GM23338 (cell line): ENCODE data around the gene RSBN1L. TPM values are rescaled to one million over a fixed set of nuclear protein-coding genes. Genes with fewer than 3 reads are reported as not detected.
A peak's percentile ranks its signal among the peaks of the same experiment; 100 is the strongest.

Experiments
- ATAC-seq: fragments of 200-7000 bp; cut with Tn5 transposase; 3 replicates; pipeline ENCODE4 v1.9.1; 2020
- DNase-seq: peaks from one replicate; pipeline ENCODE4 v3.0.0-alpha.2; 2015; ENCODE audit warnings: low spot score
- H2AFZ ChIP-seq: fragments of 200-600 bp; sonication (generic); 2 replicates; pipeline ENCODE4 v1.8.0; 2016; ENCODE audit warnings: antibody characterized with exemption, mild to moderate bottlenecking, moderate library complexity
- H3F3A ChIP-seq: fragments of 200-600 bp; sonication (generic); replicated peaks from 2 replicates; pipeline ENCODE4 v1.8.0; 2017; ENCODE audit warnings: antibody characterized with exemption, mixed run types, low read depth
- H3K27ac ChIP-seq: fragments of 200-600 bp; sonication (generic); 2 replicates; pipeline ENCODE4 v1.6.1; 2016; ENCODE audit warnings: low read depth
- H3K27me3 ChIP-seq: fragments of 200-600 bp; sonication (generic); 2 replicates; pipeline ENCODE4 v1.8.0; 2016; ENCODE audit warnings: mild to moderate bottlenecking, mixed run types, moderate library complexity; ENCODE audit not compliant: insufficient read depth
- H3K36me3 ChIP-seq: fragments of 200-600 bp; sonication (generic); 2 replicates; pipeline ENCODE4 v1.8.0; 2016; ENCODE audit warnings: mild to moderate bottlenecking; ENCODE audit not compliant: insufficient read depth
- H3K4me1 ChIP-seq: fragments of 200-600 bp; sonication (generic); 2 replicates; pipeline ENCODE4 v1.8.0; 2016; ENCODE audit warnings: mild to moderate bottlenecking, moderate library complexity; ENCODE audit not compliant: insufficient read depth
- H3K4me2 ChIP-seq: fragments of 200-600 bp; sonication (generic); 2 replicates; pipeline ENCODE4 v1.7.1; 2017; ENCODE audit warnings: mixed run types
- H3K4me3 ChIP-seq: fragments of 200-600 bp; sonication (generic); 2 replicates; pipeline ENCODE4 v1.6.1; 2016; ENCODE audit warnings: mixed run types
- H3K79me2 ChIP-seq: fragments of 200-600 bp; sonication (generic); replicated peaks from 2 replicates; pipeline ENCODE4 v1.8.0; 2017; ENCODE audit warnings: mild to moderate bottlenecking; ENCODE audit not compliant: insufficient read depth
- H3K9me2 ChIP-seq: fragments of 200-600 bp; sonication (generic); 2 replicates; pipeline ENCODE4 v1.8.0; 2017; ENCODE audit not compliant: insufficient read depth
- H4K20me1 ChIP-seq: fragments of 200-600 bp; sonication (generic); replicated peaks from 2 replicates; pipeline ENCODE4 v1.8.0; 2017; ENCODE audit warnings: mild to moderate bottlenecking; ENCODE audit not compliant: insufficient read depth
- H3K27ac Mint-ChIP-seq: 2 replicates; pipeline ENCODE4 v1.8.0; 2020; ENCODE audit warnings: inconsistent platforms, mild to moderate bottlenecking, moderate library complexity, mixed read lengths
- H3K27me3 Mint-ChIP-seq: 3 replicates; pipeline ENCODE4 v1.8.0; 2022; ENCODE audit warnings: low read depth, mild to moderate bottlenecking, moderate library complexity, mixed read lengths, inconsistent platforms; ENCODE audit not compliant: insufficient read depth, poor library complexity
- H3K36me3 Mint-ChIP-seq: 3 replicates; pipeline ENCODE4 v1.8.0; 2021; ENCODE audit warnings: low read depth, mild to moderate bottlenecking, inconsistent platforms, moderate library complexity, mixed read lengths
- H3K4me1 Mint-ChIP-seq: 3 replicates; pipeline ENCODE4 v1.8.0; 2020; ENCODE audit warnings: mild to moderate bottlenecking, inconsistent platforms, mixed read lengths
- H3K4me3 Mint-ChIP-seq: 3 replicates; pipeline ENCODE4 v1.8.0; 2021; ENCODE audit warnings: moderate library complexity, mild to moderate bottlenecking, inconsistent platforms, mixed read lengths
- H3K9me3 Mint-ChIP-seq: 3 replicates; pipeline ENCODE4 v1.8.0; 2020; ENCODE audit warnings: moderate library complexity, mild to moderate bottlenecking, inconsistent platforms, mixed read lengths
- CREB1 ChIP-seq: fragments of 250-450 bp; sonication (Bioruptor Pico); IDR thresholded peaks from 2 replicates; pipeline ENCODE4 v1.5.0; 2020; ENCODE audit warnings: low read depth, mild to moderate bottlenecking, moderate library complexity
- JUNB ChIP-seq: IDR thresholded peaks from one replicate; pipeline ENCODE4 v1.6.1; 2016; ENCODE audit warnings: antibody characterized with exemption; ENCODE audit not compliant: unreplicated experiment
- NANOG ChIP-seq: IDR thresholded peaks from 2 replicates; pipeline ENCODE4 v1.6.1; 2016; ENCODE audit warnings: antibody characterized with exemption, borderline replicate concordance
- POLR2AphosphoS5 ChIP-seq: IDR thresholded peaks from 2 replicates; pipeline ENCODE4 v1.6.1; 2016; ENCODE audit warnings: antibody characterized with exemption, low read depth
- REST ChIP-seq: IDR thresholded peaks from one replicate; pipeline ENCODE4 v1.6.1; 2018; ENCODE audit warnings: antibody characterized with exemption; ENCODE audit not compliant: unreplicated experiment
- STAT1 ChIP-seq: IDR thresholded peaks from one replicate; pipeline ENCODE4 v1.6.1; 2016; ENCODE audit warnings: antibody characterized with exemption; ENCODE audit not compliant: unreplicated experiment
- ZNF114 ChIP-seq: fragments of 250-450 bp; sonication (Bioruptor Pico); IDR thresholded peaks from 2 replicates; pipeline ENCODE4 v1.5.0; 2020; ENCODE audit warnings: mild to moderate bottlenecking, moderate library complexity
- ZNF331 ChIP-seq: fragments of 250-450 bp; sonication (Bioruptor Pico); IDR thresholded peaks from 2 replicates; pipeline ENCODE4 v1.5.0; 2020; ENCODE audit warnings: low read depth, mild to moderate bottlenecking, moderate library complexity
- polyA plus RNA-seq: library from polyadenylated mRNA; unstranded; fragments of >200 nt; fragmentation: Nextera tagmentation; extraction: Ambion mirVana; gene quantifications from 2 replicates; pipeline ENCODE4 v1.2.1, GENCODE V29; 2016
- total RNA-seq: library from RNA; depleted of rRNA; stranded (reverse); fragments of >200 nt; shearing (Covaris generic); gene quantifications from 2 replicates; pipeline ENCODE4 v1.2.3, GENCODE V29; 2014
- TF ChIP-seq, protein P1 (sequence below), 2 experiments: fragments of 200-600 bp in 1 of 2; sonication (generic) in 1 of 2; conservative IDR thresholded peaks; 2 replicates each; pipeline versions ENCODE4 v1.5.1 to v1.6.1; 2016 to 2017; ENCODE audit warnings: antibody characterized with exemption in 2 of 2, low read depth in 2 of 2, mild to moderate bottlenecking in 2 of 2, moderate library complexity in 1 of 2
- TF ChIP-seq, protein P2 (sequence below): IDR thresholded peaks from 2 replicates; pipeline ENCODE4 v1.6.1; 2016; ENCODE audit warnings: antibody characterized with exemption

The RSBN1L gene
- total and polyA plus RNA-seq, 2 experiments from 2014 or later: 9.7 to 19.7 TPM

DNA sequence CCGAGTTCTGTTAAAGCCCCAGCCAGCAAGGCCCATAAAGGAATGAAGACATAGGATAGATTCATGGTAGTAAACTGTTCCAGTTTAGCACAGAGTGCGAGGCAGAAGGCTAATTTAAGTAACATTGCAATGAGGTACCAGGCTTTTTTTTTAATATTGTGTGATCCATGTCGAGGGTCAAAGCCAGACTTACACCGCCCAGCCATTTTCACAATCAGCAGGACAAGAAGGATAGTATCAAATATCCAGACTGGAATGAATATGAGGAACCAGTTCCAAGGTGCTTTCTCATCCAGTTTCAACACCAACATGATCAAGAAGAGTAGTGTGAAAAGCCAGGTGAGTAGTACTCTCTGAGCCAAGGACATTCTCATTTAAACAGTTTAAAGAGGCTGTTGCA lies 97.7 kb downstream of the RSBN1L start:
- H3K9me3 Mint-ChIP-seq: no peaks in the 10 kb centered on the region
- H3K79me2 ChIP-seq: peaks cover 42% of the 10 kb centered on the region
- H3F3A ChIP-seq: no peaks in the 10 kb centered on the region

GRCh38 chr7:77796109-77796508 lies 99.8 kb downstream of the RSBN1L start:
- H3K9me3 Mint-ChIP-seq: no peaks in the 10 kb centered on the region
- Histone ChIP-seq H3K4me3 (no peak overlapping the region), H3K79me2 (peaks cover 52% of the 10 kb centered on the region), H3K36me3 (no peaks in the 10 kb centered on the region), H4K20me1 (peaks cover 11% of the 10 kb centered on the region; the same call in 1 of the 2 replicates), H3F3A (no peaks in the 10 kb centered on the region), H3K27ac (no peak overlapping the region), H3K4me1 (peaks cover 34% of the 10 kb centered on the region), H3K27me3 (no peaks in the 10 kb centered on the region), H2AFZ (no peak overlapping the region), H3K4me2 (no peak overlapping the region), H3K9me2 (no peaks in the 10 kb centered on the region)
- H3K27ac Mint-ChIP-seq: no peak overlapping the region
- peak overlapping the region; percentile 47; the same call in 2 of the 3 replicates for H3K4me3 Mint-ChIP-seq
- H3K36me3 Mint-ChIP-seq: peaks cover 5% of the 10 kb centered on the region; the same call in 2 of the 3 replicates
- ATAC-seq (no peak), DNase-seq (no peak)
- peaks cover 18% of the 10 kb centered on the region for H3K4me1 Mint-ChIP-seq
- peaks cover 9% of the 10 kb centered on the region for H3K27me3 Mint-ChIP-seq
- TF ChIP-seq POLR2AphosphoS5: no peak
- TF ChIP-seq ZNF331 (CRISPR knock-in tag): no peak
- TF ChIP-seq JUNB: no peak
- no peak for TF ChIP-seq STAT1
- no peak for TF ChIP-seq CREB1 (CRISPR knock-in tag)
- TF ChIP-seq, protein P1, sequence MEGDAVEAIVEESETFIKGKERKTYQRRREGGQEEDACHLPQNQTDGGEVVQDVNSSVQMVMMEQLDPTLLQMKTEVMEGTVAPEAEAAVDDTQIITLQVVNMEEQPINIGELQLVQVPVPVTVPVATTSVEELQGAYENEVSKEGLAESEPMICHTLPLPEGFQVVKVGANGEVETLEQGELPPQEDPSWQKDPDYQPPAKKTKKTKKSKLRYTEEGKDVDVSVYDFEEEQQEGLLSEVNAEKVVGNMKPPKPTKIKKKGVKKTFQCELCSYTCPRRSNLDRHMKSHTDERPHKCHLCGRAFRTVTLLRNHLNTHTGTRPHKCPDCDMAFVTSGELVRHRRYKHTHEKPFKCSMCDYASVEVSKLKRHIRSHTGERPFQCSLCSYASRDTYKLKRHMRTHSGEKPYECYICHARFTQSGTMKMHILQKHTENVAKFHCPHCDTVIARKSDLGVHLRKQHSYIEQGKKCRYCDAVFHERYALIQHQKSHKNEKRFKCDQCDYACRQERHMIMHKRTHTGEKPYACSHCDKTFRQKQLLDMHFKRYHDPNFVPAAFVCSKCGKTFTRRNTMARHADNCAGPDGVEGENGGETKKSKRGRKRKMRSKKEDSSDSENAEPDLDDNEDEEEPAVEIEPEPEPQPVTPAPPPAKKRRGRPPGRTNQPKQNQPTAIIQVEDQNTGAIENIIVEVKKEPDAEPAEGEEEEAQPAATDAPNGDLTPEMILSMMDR (conservative IDR thresholded peaks at IDR 0.05; ENCODE audit: low read depth in 2 of 2): no peak
- no peak for TF ChIP-seq ZNF114

More for the DNA sequence above, 97.7 kb downstream of the RSBN1L start:
- peaks cover 9% of the 10 kb centered on the region for H3K4me1 Mint-ChIP-seq
- H3K27me3 Mint-ChIP-seq: peaks cover 10% of the 10 kb centered on the region
- Histone ChIP-seq H3K9me2 (no peaks in the 10 kb centered on the region), H3K4me3 (no peak overlapping the region), H3K4me2 (no peak overlapping the region), H3K36me3 (no peaks in the 10 kb centered on the region), H4K20me1 (peaks cover 11% of the 10 kb centered on the region; the same call in 1 of the 2 replicates), H2AFZ (no peak overlapping the region), H3K4me1 (peaks cover 25% of the 10 kb centered on the region), H3K27ac (no peak overlapping the region), H3K27me3 (no peaks in the 10 kb centered on the region)
- peaks cover 5% of the 10 kb centered on the region; the same call in 2 of the 3 replicates for H3K36me3 Mint-ChIP-seq
- ATAC-seq: no peak
- TF ChIP-seq REST: no peak
- TF ChIP-seq, protein P2, sequence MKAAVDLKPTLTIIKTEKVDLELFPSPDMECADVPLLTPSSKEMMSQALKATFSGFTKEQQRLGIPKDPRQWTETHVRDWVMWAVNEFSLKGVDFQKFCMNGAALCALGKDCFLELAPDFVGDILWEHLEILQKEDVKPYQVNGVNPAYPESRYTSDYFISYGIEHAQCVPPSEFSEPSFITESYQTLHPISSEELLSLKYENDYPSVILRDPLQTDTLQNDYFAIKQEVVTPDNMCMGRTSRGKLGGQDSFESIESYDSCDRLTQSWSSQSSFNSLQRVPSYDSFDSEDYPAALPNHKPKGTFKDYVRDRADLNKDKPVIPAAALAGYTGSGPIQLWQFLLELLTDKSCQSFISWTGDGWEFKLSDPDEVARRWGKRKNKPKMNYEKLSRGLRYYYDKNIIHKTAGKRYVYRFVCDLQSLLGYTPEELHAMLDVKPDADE: no peak
- no peak for TF ChIP-seq NANOG
- no peak for TF ChIP-seq STAT1
- TF ChIP-seq ZNF331 (CRISPR knock-in tag): no peak
- no peak for TF ChIP-seq CREB1 (CRISPR knock-in tag)
- TF ChIP-seq JUNB: no peak
- H3K27ac Mint-ChIP-seq: no peak overlapping the region
- DNase-seq: no peak
- no peak overlapping the region for H3K4me3 Mint-ChIP-seq
